ENCODE measurements around the gene ABCC3.
"Not testable (repeated sequence)": the region's sequence is repeated elsewhere in the genome, so short reads cannot be mapped to it uniquely, and the experiment has no call there.

ABCC3 gene

DNA sequence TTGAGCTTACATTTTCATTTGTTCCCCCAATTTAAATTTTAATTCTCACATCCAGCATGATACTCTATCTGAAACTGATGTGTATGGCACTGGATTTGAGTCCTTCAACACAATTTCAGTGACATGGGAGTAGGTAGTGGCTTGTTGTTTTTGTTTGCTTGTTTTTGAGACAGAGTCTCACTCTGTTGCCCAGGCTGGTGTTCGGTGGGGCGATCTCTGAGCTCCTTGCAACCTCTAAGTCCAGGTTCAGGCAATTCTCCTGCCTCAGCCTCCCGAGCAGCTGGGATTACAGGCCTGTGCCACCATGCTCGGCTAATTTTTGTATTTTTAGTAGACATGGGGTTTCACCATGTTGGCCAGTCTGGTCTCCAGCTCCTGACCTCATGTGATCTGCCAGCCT, 74.4 kb downstream of the ABCC3 start:
- not testable (repeated sequence) for DNase-seq

- no peak for DNase-seq
Observed at GRCh38 chr17:50710025-50710424, 75.3 kb downstream of the ABCC3 start.

GRCh38 chr17:50710650-50711049, 76.0 kb downstream of the ABCC3 start:
- DNase-seq, result no peak

- no peak for DNase-seq
Observed at GRCh38 chr17:50712641-50713040, 78.0 kb downstream of the ABCC3 start.

GRCh38 chr17:50715471-50715870, 80.8 kb downstream of the ABCC3 start:
- no peak for DNase-seq

DNA sequence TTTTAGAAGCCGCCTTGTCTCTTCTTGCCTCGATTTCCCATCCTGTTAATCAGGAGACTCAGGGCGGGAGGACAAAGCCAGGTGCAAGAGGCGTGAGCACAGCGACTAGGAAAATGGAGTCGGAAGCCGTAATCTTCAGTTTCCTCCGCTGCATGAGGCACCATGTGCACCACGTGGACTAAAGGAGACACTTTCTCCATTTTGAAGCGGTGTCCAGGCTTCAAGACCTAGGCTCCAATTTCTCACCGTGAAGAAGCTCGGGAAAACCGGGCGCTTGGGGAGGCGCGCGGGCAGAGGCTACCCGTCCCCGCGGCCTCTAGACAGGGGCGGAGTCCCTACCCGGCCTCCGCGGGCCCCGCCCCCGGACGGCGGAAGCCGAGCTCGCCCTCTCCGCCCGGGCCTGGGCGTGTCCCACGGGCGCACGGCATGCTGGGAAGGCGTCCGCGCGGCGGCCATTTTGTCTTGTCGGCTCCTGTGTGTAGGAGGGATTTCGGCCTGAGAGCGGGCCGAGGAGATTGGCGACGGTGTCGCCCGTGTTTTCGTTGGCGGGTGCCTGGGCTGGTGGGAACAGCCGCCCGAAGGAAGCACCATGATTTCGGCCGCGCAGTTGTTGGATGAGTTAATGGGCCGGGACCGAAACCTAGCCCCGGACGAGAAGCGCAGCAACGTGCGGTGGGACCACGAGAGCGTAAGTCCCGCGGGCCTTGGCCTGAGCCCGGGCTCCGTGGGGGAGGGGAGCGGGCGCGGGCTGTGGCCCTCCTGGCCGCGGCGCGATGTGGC, 84.7 kb downstream of the ABCC3 start, which contains the start of gene LUC7L3:
Gene LUC7L3 (plus strand): TSS at position 460 of the 780 bp plus-strand sequence. CDS start 130 bp downstream, at position 590.
- DNase-seq, result peak; percentile 92

GRCh38 chr17:50719924-50720794, 85.5 kb downstream of the ABCC3 start:
- DNase-seq, result peak; percentile 61

- peak; percentile 46 for DNase-seq
Observed at GRCh38 chr17:50721194-50722010, 86.7 kb downstream of the ABCC3 start.

GRCh38 chr17:50722746-50723145, 88.1 kb downstream of the ABCC3 start:
- DNase-seq, result no peak

DNA sequence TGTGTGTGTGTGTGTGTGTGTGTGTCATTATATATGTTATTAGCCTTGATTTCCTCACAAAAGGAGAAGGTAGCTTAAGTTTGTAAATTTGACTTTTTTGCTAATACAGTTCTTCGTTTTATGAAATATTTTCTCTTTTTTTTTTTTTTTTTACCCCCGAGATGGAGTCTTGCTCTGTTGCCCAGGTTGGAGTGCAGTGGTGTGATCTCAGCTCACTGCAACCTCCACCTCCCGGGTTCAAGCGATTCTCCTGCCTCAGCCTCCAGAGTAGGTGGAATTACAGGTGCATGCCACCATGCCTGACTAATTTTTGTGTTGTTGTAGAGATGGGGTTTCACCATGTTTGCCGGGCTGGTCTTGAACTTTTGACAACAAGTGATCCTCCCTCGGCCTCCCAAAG, 89.9 kb downstream of the ABCC3 start:
- DNase-seq, result not testable (repeated sequence)

DNA sequence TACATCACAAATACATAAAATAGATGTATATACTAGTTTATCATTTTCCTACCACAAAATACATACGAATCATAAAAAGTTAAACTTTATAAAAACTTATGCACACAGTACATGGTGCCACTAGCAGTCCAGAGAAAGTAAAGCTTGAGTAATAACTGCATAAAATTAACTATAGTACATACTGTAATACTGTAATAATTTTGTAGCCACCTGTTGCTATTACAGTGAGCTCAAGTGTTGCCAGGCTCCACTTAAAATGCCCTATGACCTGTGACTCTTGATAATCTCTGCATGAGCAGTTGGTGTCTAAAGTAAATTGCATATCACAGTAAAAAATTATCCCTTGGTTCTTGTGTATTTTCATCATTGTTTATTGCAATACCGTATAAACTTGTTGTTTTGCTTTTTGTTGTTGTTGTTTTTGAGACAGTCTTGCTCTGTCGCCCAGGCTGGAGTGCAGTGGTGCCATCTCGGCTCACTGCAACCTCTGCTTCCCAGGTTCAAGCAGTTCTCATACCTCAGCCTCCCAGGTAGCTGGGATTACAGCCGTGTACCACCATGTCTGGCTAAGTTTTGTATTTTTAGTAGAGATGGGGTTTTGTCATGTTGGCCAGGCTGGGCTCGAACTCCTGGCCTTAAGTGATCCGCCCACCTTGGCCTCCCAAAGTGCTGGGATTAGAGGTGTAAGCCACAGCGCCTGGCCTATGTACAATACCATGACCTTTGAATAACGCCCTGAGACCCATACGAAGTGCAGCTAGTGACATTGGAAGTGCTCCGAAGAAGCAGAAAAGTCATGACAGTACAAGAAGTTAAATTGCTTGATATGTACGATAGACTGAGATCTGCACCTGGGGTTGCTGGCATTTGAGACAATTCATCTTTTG, 91.3 kb downstream of the ABCC3 start:
- no peak for DNase-seq

DNA sequence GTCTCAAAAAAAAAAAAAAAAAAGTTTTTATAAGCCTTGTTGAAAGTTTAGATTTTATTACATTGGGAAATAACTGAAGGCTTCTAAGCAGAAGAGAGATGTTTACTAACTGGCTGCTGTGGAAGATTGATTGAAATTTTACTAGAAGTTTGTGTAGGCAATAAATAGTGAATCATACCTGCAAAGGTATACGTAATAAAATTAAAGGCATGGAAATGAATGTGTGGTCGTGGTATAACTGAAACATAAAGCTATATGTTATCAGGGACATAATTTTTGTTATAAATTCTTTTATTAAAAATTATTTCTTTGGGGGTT, 93.4 kb downstream of the ABCC3 start:
- no peak for DNase-seq

- no peak for DNase-seq
Observed at GRCh38 chr17:50728881-50729765, 94.4 kb downstream of the ABCC3 start.

GRCh38 chr17:50731575-50732460, 97.1 kb downstream of the ABCC3 start:
- no peak for DNase-seq

- DNase-seq, result no peak
Observed at GRCh38 chr17:50735287-50735686, 100.6 kb downstream of the ABCC3 start.

DNA sequence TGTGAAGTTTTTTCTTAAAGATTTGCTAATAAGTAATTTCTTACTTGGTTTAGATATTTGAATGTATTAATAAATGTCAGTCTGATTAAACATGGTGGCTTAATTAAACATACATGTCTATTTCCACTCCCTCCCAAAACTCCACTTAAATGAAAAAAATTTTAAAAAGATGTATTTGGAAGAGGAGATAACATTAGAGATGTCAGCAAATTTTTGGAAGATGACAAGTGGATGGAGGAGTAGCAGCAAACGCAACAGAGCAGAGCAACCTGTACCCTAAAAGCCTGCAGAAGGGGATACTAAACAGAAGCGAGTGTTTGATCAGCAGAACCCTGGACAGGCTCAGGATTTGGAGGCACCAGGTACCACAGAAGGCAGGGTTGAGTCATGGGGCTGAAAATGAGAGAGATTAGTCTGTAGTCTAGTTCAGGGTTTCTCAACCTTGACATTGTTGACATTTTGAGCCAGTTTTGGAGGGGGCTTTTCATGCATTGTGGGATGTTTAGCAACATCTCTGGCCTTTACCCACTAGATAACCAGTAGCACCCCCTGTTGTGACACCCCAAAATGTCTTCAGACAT, 102.5 kb downstream of the ABCC3 start:
- no peak for DNase-seq

DNA sequence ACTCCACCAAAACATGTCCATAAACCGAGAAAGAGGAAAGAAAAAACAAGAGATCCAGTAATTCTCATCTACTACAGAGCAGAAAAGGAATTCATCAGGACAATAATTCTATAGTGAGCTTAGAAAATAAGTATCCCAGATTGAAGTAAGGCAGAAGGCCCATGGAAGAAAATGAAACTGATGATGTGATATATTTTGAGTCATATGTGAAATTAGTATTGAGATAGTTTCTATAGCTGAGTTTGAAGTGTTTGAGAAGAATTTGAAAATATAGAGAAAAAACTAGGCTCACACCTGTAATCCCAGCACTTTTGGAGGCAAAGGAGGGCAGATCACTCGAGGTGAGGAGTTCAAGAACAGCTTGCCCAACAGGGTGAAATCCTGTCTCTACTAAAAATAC, 104.4 kb downstream of the ABCC3 start:
- DNase-seq, result no peak

All from NCI-H526 treated with DMSO at 0.1 percent for 48 hours (cell line).